Upper lobe of left lung (tissue), 6 donors: ENCODE results near the gene CACNB4. TPM values are rescaled to one million over a fixed set of nuclear protein-coding genes. Genes with fewer than 3 reads are reported as not detected.
"Not testable (repeated sequence)": the region's sequence is repeated elsewhere in the genome, so short reads cannot be mapped to it uniquely, and the experiment has no call there.

Source experiments
- ATAC-seq, 2 donors: fragments of 200-7000 bp; cut with Tn5 transposase; one replicate each; pipeline ENCODE4 v1.9.1; 2022; ENCODE audit warnings: mild to moderate bottlenecking in 2 of 2, moderate library complexity in 2 of 2; ENCODE audit not compliant: low FRiP score in 2 of 2
- DNase-seq, 2 donors: peaks; one replicate each; pipeline ENCODE4 v3.0.0-alpha.2; 2019 to 2020
- H3K27ac ChIP-seq, 4 donors: fragments of 200-600 bp; sonication (generic); one replicate each; pipeline ENCODE4 v1.5.1; 2016 to 2019
- H3K27me3 ChIP-seq, 4 donors: fragments of 200-600 bp; sonication (generic); one replicate each; pipeline ENCODE4 v1.5.1; 2017 to 2019
- H3K36me3 ChIP-seq, 4 donors: fragments of 200-600 bp; sonication (generic); one replicate each; pipeline ENCODE4 v1.5.1; 2016 to 2019
- H3K4me1 ChIP-seq, 4 donors: fragments of 200-600 bp; sonication (generic); one replicate each; pipeline ENCODE4 v1.5.1; 2018 to 2019
- H3K4me3 ChIP-seq, 4 donors: fragments of 200-600 bp; sonication (generic); one replicate each; pipeline ENCODE4 v1.5.1; 2017 to 2019; ENCODE audit warnings: mild to moderate bottlenecking in 2 of 4, moderate library complexity in 1 of 4
- H3K9me3 ChIP-seq, 4 donors: fragments of 200-600 bp; sonication (generic); one replicate each; pipeline ENCODE4 v1.5.1; 2018 to 2019
- EP300 ChIP-seq, 4 donors: sonication (generic); formaldehyde crosslinking; IDR thresholded peaks; one replicate each; pipeline ENCODE4 v1.5.1; 2017; ENCODE audit warnings: antibody characterized with exemption in 4 of 4, control low read depth in 2 of 4
- POLR2A ChIP-seq, 4 donors: fragments of 450-650 bp; IDR thresholded peaks; one replicate each; pipeline ENCODE4 v1.5.1; 2016 to 2017; ENCODE audit warnings: antibody characterized with exemption in 4 of 4, mild to moderate bottlenecking in 2 of 4
- POLR2AphosphoS5 ChIP-seq, 2 donors: sonication (generic); formaldehyde crosslinking; IDR thresholded peaks; one replicate each; pipeline ENCODE4 v1.5.1; 2017; ENCODE audit warnings: antibody characterized with exemption in 2 of 2
- WGBS, 2 donors: methylation state at CpG; one replicate each; pipeline ENCODE4 v1.1.5; 2017 to 2018; 5-methylcytosine and 5-hydroxymethylcytosine counted together
- total RNA-seq, 6 donors: library from RNA; depleted of rRNA in 4 of 6; stranded (reverse); fragments of >200 nt in 4 of 6; gene quantifications; one replicate each; pipeline versions ENCODE4 v1.1.0 to v1.2.1, GENCODE V29; 2016 to 2021
- TF ChIP-seq, protein P1 (sequence below), 6 experiments: fragments of 450-650 bp in 4 of 6; fragments of 200-600 bp in 2 of 6; sonication (generic) in 2 of 6; IDR thresholded peaks; one replicate each; pipeline ENCODE4 v1.5.1; 2016 to 2019; ENCODE audit warnings: antibody characterized with exemption in 6 of 6
- donor health status: DM: no; HTN: no; CAD: no; lungs with moderate emphysema.
- donor health status: DM: no; HTN: yes; CAD: no; lungs with severe emphysema.

CACNB4 gene
- total RNA-seq, 6 donors from 2014 or later = 7.7 to 21.0 (median 12.8) TPM

DNA sequence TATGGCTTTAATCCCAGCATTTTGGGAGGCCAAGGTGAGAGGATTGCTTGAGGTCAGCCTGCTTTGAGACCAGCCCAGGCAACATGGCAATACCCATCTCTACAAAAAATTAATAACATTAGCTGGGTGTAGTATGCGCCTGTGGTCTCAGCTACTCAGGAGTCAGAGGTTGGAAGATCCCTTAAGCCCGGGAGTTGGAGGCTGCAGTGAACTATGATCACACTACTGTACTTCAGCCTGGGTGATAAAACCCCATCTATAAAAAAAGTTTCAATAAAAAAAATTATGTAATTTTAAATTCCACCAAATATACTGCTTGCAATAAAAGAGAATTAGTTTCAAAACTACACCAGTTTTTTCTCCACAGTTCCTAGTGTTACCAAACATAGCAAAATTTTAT, 23.3 kb upstream of the CACNB4 start:
- 96 to 97% methylated on average over 2 of the region's 2 CpGs for WGBS, 2 donors
- peaks cover 2 to 49% (median 13%) of the 10 kb centered on the region in 4 donors for H3K36me3 ChIP-seq

DNA sequence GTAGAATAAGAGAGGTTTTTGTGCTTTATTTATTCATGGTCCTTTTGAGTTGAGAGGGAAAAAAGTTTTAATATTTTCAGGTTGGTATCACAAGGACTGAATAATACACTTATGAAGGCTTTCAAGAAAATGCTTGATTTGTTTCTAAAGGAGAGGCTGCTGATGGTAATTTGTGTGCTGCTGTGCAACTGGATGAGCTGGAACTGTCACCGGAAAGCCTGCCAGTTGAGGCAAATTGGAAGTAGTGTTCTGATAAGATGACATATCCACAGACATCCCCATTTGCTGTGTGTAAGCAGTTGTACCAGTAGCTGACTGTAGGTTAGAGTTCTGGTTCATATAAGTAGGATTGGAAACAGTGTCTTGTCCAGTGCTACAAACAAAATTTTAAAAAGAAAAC, 21.6 kb upstream of the CACNB4 start:
- ATAC-seq (no peak), DNase-seq (no peak)
- TF ChIP-seq, protein P1, sequence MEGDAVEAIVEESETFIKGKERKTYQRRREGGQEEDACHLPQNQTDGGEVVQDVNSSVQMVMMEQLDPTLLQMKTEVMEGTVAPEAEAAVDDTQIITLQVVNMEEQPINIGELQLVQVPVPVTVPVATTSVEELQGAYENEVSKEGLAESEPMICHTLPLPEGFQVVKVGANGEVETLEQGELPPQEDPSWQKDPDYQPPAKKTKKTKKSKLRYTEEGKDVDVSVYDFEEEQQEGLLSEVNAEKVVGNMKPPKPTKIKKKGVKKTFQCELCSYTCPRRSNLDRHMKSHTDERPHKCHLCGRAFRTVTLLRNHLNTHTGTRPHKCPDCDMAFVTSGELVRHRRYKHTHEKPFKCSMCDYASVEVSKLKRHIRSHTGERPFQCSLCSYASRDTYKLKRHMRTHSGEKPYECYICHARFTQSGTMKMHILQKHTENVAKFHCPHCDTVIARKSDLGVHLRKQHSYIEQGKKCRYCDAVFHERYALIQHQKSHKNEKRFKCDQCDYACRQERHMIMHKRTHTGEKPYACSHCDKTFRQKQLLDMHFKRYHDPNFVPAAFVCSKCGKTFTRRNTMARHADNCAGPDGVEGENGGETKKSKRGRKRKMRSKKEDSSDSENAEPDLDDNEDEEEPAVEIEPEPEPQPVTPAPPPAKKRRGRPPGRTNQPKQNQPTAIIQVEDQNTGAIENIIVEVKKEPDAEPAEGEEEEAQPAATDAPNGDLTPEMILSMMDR (IDR thresholded peaks at IDR 0.05) = no peak
- TF ChIP-seq POLR2AphosphoS5 (IDR thresholded peaks at IDR 0.05) = no peak
- Histone ChIP-seq H3K27me3 (no peaks in the 10 kb centered on the region), H3K4me3 (no peak overlapping the region), H3K4me1 (no peaks in the 10 kb centered on the region), H3K9me3 (no peaks in the 10 kb centered on the region), H3K36me3 (peaks cover 2 to 43% (median 13%) of the 10 kb centered on the region in 4 donors), H3K27ac (no peak overlapping the region)
- WGBS, 2 donors = 84 to 86% methylated on average over 1 of the region's 1 CpG

More for the DNA sequence above, 23.3 kb upstream of the CACNB4 start:
- H3K27me3 ChIP-seq = no peaks in the 10 kb centered on the region
- no peak for ATAC-seq
- DNase-seq = no peak
- no peak overlapping the region for H3K27ac ChIP-seq
- no peak overlapping the region for H3K4me3 ChIP-seq
- H3K9me3 ChIP-seq = no peaks in the 10 kb centered on the region
- no peaks in the 10 kb centered on the region for H3K4me1 ChIP-seq
- TF ChIP-seq POLR2A (IDR thresholded peaks at IDR 0.05) (no peak), POLR2AphosphoS5 (IDR thresholded peaks at IDR 0.05) (no peak), EP300 (IDR thresholded peaks at IDR 0.05) (no peak)
- TF ChIP-seq, protein P1 (IDR thresholded peaks at IDR 0.05) = no peak

DNA sequence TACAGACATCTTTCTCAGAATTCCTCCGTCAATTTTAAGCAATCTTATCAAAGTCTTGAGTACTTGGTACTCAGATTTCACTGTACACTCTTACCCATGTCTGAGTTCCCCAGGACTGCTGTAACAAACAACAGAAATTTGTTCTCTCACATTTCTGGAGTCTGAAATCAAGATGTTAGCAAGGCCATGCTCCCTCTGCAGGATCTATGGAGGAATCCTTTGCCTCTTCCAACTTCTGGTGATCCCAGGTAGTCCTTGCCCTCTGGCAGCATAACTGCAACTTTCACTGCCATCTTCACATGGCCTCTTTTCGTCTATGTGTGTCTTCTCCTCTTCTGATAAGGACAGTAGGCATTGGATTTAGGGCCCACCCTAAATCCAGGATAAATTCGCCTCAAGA, 17.1 kb upstream of the CACNB4 start:
- H3K36me3 ChIP-seq = peaks cover 0 to 10% (median 4%) of the 10 kb centered on the region in 4 donors
- H3K27me3 ChIP-seq = no peaks in the 10 kb centered on the region
- no peak for ATAC-seq
- H3K9me3 ChIP-seq = no peaks in the 10 kb centered on the region
- WGBS, 2 donors = 88% methylated on average over 3 of the region's 3 CpGs
- no peaks in the 10 kb centered on the region for H3K4me1 ChIP-seq
- H3K27ac ChIP-seq = no peak overlapping the region
- no peak overlapping the region for H3K4me3 ChIP-seq
- no peak for TF ChIP-seq POLR2A (IDR thresholded peaks at IDR 0.05)
- TF ChIP-seq, protein P1 (IDR thresholded peaks at IDR 0.05) = peak in 1 of 6 experiments; percentile 8
- no peak for TF ChIP-seq EP300 (IDR thresholded peaks at IDR 0.05)
- no peak for DNase-seq

DNA sequence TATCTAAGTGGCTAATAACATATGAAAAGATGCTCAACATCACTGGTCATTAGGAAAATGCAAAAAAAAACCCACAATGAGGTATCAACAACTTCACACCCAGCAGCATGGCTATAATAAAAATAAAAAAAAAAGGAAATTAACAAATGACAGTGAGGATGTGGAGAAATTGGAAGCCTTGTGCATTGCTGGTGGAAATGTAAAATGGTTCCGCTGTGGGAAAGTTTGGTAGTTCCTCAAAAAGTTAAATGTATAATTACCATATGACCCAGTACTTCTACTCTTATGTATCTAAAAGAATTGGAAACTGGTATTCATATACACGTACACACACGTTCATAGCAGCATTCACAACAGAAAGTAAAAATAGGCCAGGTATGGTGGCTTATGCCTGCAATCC, 15.5 kb upstream of the CACNB4 start:
- Histone ChIP-seq H3K4me3 (no peak overlapping the region), H3K27me3 (no peaks in the 10 kb centered on the region), H3K9me3 (no peaks in the 10 kb centered on the region), H3K4me1 (no peaks in the 10 kb centered on the region), H3K27ac (no peak overlapping the region), H3K36me3 (peaks cover 0 to 6% (median 0%) of the 10 kb centered on the region in 4 donors)
- TF ChIP-seq, protein P1 (IDR thresholded peaks at IDR 0.05) = no peak
- TF ChIP-seq EP300 (IDR thresholded peaks at IDR 0.05) (no peak), POLR2A (IDR thresholded peaks at IDR 0.05) (no peak), POLR2AphosphoS5 (IDR thresholded peaks at IDR 0.05) (no peak)
- no peak for ATAC-seq
- WGBS, 2 donors = 90 to 93% methylated on average over 3 of the region's 3 CpGs
- DNase-seq = no peak

DNA sequence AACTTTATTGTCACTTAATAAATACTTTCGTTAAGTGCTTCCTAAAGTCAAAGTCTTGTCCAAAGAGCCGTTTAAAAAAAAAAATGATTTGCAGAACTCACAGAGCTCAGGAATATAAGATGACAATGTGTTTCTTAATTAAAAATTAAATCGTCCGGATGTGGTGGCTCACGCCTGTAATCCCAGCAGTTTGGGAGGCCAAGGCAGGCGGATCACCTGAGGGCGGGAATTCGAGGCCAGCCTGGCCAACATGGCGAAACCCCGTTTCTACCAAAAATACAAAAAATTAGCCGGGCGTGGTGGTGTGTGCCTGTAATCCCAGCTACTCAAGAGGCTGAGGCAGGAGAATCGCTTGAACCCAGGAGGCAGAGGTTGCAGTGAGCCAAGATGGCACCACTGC, 8.3 kb upstream of the CACNB4 start:
- 91% methylated on average over 13 of the region's 13 CpGs for WGBS, 2 donors

More for the DNA sequence above, 8.3 kb upstream of the CACNB4 start:
- not testable (repeated sequence) for H3K9me3 ChIP-seq, H3K36me3 ChIP-seq, H3K27me3 ChIP-seq, H3K4me1 ChIP-seq, H3K4me3 ChIP-seq, H3K27ac ChIP-seq, ATAC-seq, DNase-seq
